ENCODE data around the gene RNF146. TPM values are rescaled to one million over a fixed set of nuclear protein-coding genes. Genes with fewer than 3 reads are reported as not detected.

Gene RNF146
- total and polyA plus RNA-seq, 2 of the 13 experiments (the other 11 are each of a cell fraction or from before 2014, with no cell fraction given) = 18.8 to 27.6 TPM

GRCh38 chr6:127266892-127267645, 405 bp downstream of the RNF146 start (continued):
- TF ChIP-seq ZNF691 (CRISPR knock-in tag; IDR thresholded peaks at IDR 0.05; ENCODE audit: borderline replicate concordance, low read depth) (peak; percentile 67; the same call in 1 of the 2 replicates), NFE2 (CRISPR knock-in tag; IDR thresholded peaks at IDR 0.05) (0 out of 2 replicates have a peak, but pooled peaks have one; percentile 10), ZNF569 (CRISPR knock-in tag; IDR thresholded peaks at IDR 0.05; ENCODE audit: borderline replicate concordance) (peak; percentile 30; the same call in 1 of the 2 replicates), PAWR (CRISPR knock-in tag; IDR thresholded peaks at IDR 0.05; ENCODE audit: borderline replicate concordance) (no peak; the same call in 1 of the 2 replicates), CHD4 (IDR thresholded peaks at IDR 0.05; ENCODE audit: borderline replicate concordance, low read length) (no peak), SAFB2 (CRISPR knock-in tag; IDR thresholded peaks at IDR 0.05; ENCODE audit: borderline replicate concordance, low read depth) (peak; percentile 51; the same call in 1 of the 2 replicates), MNT (IDR thresholded peaks at IDR 0.05) (no peak), ZFP37 (CRISPR knock-in tag; IDR thresholded peaks at IDR 0.05; ENCODE audit: borderline replicate concordance) (no peak), ZNF572 (CRISPR knock-in tag; IDR thresholded peaks at IDR 0.05) (no peak), ZNF3 (CRISPR knock-in tag; IDR thresholded peaks at IDR 0.05) (0 out of 2 replicates have a peak, but pooled peaks have one; percentile 30), LRRFIP1 (CRISPR knock-in tag; conservative IDR thresholded peaks at IDR 0.05) (no peak), ZNF580 (CRISPR knock-in tag; IDR thresholded peaks at IDR 0.05; ENCODE audit: borderline replicate concordance, low read depth) (peak; percentile 64), PBX2 (CRISPR knock-in tag; IDR thresholded peaks at IDR 0.05) (no peak), ZNF605 (CRISPR knock-in tag; IDR thresholded peaks at IDR 0.05) (peak; percentile 65; the same call in 1 of the 2 replicates), ZNF546 (CRISPR knock-in tag; conservative IDR thresholded peaks at IDR 0.05) (peak; percentile 79; the same call in 1 of the 2 replicates), ZNF687 (CRISPR knock-in tag; IDR thresholded peaks at IDR 0.05) (peak; percentile 94)
